IPS-11a (cell line): ENCODE results near the gene SORCS2.

ENCODE experiments used
- H3K4me3 ChIP-seq: one replicate; pipeline ENCODE4 v1.5.1; 2013; ENCODE audit warnings: low read depth, low read length, control low read depth

The SORCS2 gene

GRCh38 chr4:7691982-7692381 lies 499.6 kb downstream of the SORCS2 start:
- H3K4me3 ChIP-seq = no peak overlapping the region

GRCh38 chr4:7692451-7693236 lies 500.3 kb downstream of the SORCS2 start:
- H3K4me3 ChIP-seq = no peak overlapping the region

- no peak overlapping the region for H3K4me3 ChIP-seq
Observed at GRCh38 chr4:7693237-7693608, 500.9 kb downstream of the SORCS2 start.

GRCh38 chr4:7693711-7694110 lies 501.4 kb downstream of the SORCS2 start:
- H3K4me3 ChIP-seq = no peak overlapping the region

GRCh38 chr4:7694324-7694723 lies 502.0 kb downstream of the SORCS2 start:
- no peak overlapping the region for H3K4me3 ChIP-seq

- no peak overlapping the region for H3K4me3 ChIP-seq
Observed at GRCh38 chr4:7697343-7697742, 505.0 kb downstream of the SORCS2 start.

GRCh38 chr4:7697821-7698220 lies 505.5 kb downstream of the SORCS2 start:
- H3K4me3 ChIP-seq = no peak overlapping the region

- no peak overlapping the region for H3K4me3 ChIP-seq
Observed at GRCh38 chr4:7698584-7698983, 506.2 kb downstream of the SORCS2 start.

GRCh38 chr4:7699031-7699430 lies 506.7 kb downstream of the SORCS2 start:
- no peak overlapping the region for H3K4me3 ChIP-seq

GRCh38 chr4:7699825-7700224 lies 507.5 kb downstream of the SORCS2 start:
- no peak overlapping the region for H3K4me3 ChIP-seq

- no peak overlapping the region for H3K4me3 ChIP-seq
Observed at GRCh38 chr4:7700665-7701064, 508.3 kb downstream of the SORCS2 start.

GRCh38 chr4:7701866-7702649 lies 509.7 kb downstream of the SORCS2 start:
- H3K4me3 ChIP-seq = no peak overlapping the region

GRCh38 chr4:7703688-7704087 lies 511.4 kb downstream of the SORCS2 start:
- H3K4me3 ChIP-seq = no peak overlapping the region

- no peak overlapping the region for H3K4me3 ChIP-seq
Observed at GRCh38 chr4:7704091-7704490, 511.8 kb downstream of the SORCS2 start.

- no peak overlapping the region for H3K4me3 ChIP-seq
Observed at GRCh38 chr4:7704625-7705024, 512.3 kb downstream of the SORCS2 start.

GRCh38 chr4:7705062-7705461 lies 512.7 kb downstream of the SORCS2 start:
- H3K4me3 ChIP-seq = no peak overlapping the region

- H3K4me3 ChIP-seq = no peak overlapping the region
Observed at GRCh38 chr4:7705593-7705992, 513.3 kb downstream of the SORCS2 start.

- H3K4me3 ChIP-seq = no peak overlapping the region
Observed at GRCh38 chr4:7708238-7708637, 515.9 kb downstream of the SORCS2 start.

GRCh38 chr4:7708981-7709380 lies 516.6 kb downstream of the SORCS2 start:
- H3K4me3 ChIP-seq = no peak overlapping the region

- no peak overlapping the region for H3K4me3 ChIP-seq
Observed at GRCh38 chr4:7709431-7709830, 517.1 kb downstream of the SORCS2 start.

- H3K4me3 ChIP-seq = no peak overlapping the region
Observed at GRCh38 chr4:7710126-7710525, 517.8 kb downstream of the SORCS2 start.

- H3K4me3 ChIP-seq = no peak overlapping the region
Observed at GRCh38 chr4:7710576-7711306, 518.4 kb downstream of the SORCS2 start.
